Activated effector memory CD4-positive, alpha-beta T cell treated with anti-CD3 and anti-CD28 coated beads, Interleukin-2, amount 50 U/mL, for 16 hours (primary cell): ENCODE results near the gene ODC1.
"Not testable (repeated sequence)": the region's sequence is repeated elsewhere in the genome, so short reads cannot be mapped to it uniquely, and the experiment has no call there.

Experiments used
- DNase-seq: peaks from one replicate; pipeline ENCODE4 v3.0.0-alpha.2; 2020

The ODC1 gene

GRCh38 chr2:10452956-10453904, 5.1 kb upstream of the ODC1 start:
- no peak for DNase-seq

DNA sequence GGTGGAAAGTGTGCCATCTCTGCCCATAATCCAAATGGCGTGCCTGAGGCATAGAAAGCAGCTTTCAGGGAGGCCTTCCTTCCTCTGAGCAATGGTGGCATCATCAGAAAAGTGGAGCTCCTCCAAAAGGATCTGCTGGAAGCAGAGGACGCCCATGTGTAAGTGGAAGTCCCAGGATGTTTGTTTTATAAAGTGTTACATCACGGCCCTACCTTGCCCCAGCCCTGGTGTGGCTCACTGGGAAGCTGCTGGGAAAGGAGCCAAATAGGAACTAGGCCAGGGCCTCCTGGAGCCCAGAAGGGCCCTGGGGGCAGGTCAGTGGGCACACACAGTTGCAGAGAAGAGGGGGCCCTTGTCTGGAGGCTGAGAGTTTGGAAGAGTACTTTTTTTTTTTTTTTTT, 4.2 kb upstream of the ODC1 start:
- DNase-seq, result no peak

DNA sequence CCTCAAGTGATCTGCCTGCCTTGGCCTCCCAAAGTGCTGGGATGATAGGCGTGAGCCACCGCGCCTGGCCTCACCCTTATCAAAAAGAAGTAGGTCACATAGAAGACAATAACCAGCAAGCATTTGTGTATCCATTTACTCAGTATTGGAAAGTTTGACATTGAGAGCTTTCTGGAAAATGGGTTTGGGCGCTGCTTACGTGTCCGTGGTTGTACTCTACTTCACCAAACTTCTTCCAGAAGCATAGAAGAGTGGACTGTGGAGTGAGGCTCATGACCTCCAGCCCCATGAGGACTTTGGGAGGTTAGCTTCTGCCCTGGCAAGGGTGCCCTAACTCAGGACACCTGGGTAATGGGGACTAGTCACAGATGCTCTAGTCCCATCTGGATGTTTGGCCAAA, 3.7 kb upstream of the ODC1 start:
- no peak for DNase-seq

DNA sequence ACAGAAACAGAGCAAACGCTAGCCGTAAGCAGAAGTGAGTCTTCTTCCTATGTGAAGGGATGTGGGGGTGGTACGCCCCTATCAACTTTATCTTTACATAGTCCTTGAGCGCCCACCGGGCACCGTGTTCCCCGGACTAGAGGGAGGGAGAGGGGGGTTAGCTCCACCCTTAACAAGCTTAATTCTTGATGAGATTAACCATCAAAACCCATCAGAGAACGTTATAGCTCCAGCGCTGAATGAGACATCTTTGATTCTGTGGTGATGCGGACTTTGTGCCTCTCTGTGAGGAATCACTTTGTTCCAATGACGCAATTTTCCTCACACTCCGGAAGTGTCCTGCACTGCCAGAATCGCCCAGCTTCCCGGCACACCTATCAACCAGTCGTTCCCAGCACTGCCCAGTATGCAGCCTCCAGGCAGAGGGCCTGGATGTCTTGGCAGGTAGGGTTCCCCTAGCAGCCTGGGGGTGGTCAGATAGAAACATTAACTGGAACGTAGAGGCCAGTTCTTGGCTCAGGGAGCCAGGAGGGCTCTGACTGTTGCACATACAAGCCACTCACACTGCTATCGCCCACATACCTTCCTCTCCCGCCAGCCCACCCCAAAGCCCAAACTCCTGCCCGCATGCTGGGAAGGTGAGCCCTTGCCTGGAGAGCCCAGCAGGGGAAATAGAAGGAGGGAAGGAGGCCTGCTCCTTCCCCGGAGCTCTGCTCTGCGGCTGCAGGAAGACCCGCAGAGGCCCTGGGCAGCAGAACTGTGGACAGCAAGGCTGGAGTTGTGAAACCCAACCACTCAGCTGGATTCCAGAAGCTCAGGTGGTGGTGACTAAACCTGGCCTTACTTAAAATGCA, 1.9 kb upstream of the ODC1 start:
- DNase-seq, result no peak

- no peak for DNase-seq
Measured at GRCh38 chr2:10449486-10449831, 1.3 kb upstream of the ODC1 start.

GRCh38 chr2:10448576-10449485, 704 bp upstream of the ODC1 start:
- DNase-seq, result peak; percentile 98

GRCh38 chr2:10447300-10447894, 730 bp downstream of the ODC1 start:
- DNase-seq, result no peak

GRCh38 chr2:10446631-10447030, 1.5 kb downstream of the ODC1 start:
- no peak for DNase-seq

- no peak for DNase-seq
Measured at GRCh38 chr2:10444463-10444862, 3.7 kb downstream of the ODC1 start.

GRCh38 chr2:10442469-10443126, 5.5 kb downstream of the ODC1 start:
- DNase-seq, result not testable (repeated sequence)

- no peak for DNase-seq
Measured at GRCh38 chr2:10441948-10442347, 6.2 kb downstream of the ODC1 start.

GRCh38 chr2:10440736-10441135, 7.4 kb downstream of the ODC1 start:
- no peak for DNase-seq

GRCh38 chr2:10439971-10440370, 8.2 kb downstream of the ODC1 start:
- no peak for DNase-seq

GRCh38 chr2:10439185-10439879, 8.8 kb downstream of the ODC1 start:
- DNase-seq, result no peak

DNA sequence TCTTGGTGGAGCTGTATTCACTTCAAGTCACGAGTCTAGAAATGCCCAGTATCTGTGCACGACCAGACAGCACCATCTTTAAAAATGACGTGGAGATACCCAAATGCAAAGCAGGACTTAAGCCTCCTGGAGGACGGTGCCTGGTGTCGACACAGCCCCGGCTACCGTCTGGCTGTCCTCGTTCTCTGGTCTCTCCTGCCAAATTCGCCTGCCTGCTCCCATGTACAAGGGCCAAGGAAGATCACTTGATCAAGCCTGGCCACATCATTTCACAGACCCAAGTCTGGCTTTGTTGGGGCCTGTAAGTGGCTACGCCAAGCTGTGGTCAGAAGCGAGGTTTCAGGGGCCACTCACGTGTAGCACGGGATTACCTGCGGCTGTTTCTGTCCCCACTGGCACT, 9.4 kb downstream of the ODC1 start:
- no peak for DNase-seq

- DNase-seq, result no peak
Measured at GRCh38 chr2:10437806-10438205, 10.3 kb downstream of the ODC1 start.

DNA sequence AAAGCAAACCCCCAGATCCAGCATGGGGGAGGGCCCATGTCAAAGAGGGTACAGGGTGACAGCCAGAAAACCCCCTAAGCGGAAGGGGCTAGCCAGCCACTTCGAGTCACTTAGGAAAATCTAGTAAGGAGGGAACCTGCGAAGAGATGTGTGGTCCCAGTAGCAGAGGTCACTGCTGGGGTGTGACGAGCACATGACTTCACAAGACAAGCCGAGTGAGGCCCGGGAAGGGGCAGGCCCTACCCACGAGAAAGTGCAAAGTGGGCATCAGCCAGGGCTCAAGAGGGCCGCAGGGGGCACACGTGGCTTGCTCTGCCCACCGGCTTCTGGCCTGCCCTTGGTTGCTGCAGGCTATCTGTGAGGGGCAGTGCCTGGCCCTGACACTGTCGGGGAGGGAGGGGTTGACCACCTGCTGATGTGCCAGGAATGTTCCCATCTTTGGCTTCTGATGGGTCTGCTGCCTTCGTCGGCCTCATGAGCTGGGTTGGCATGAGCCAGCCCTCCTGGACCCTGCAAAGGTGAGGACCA, 11.5 kb downstream of the ODC1 start:
- DNase-seq, result no peak

- DNase-seq, result no peak
Measured at GRCh38 chr2:10435820-10436204, 12.3 kb downstream of the ODC1 start.

DNA sequence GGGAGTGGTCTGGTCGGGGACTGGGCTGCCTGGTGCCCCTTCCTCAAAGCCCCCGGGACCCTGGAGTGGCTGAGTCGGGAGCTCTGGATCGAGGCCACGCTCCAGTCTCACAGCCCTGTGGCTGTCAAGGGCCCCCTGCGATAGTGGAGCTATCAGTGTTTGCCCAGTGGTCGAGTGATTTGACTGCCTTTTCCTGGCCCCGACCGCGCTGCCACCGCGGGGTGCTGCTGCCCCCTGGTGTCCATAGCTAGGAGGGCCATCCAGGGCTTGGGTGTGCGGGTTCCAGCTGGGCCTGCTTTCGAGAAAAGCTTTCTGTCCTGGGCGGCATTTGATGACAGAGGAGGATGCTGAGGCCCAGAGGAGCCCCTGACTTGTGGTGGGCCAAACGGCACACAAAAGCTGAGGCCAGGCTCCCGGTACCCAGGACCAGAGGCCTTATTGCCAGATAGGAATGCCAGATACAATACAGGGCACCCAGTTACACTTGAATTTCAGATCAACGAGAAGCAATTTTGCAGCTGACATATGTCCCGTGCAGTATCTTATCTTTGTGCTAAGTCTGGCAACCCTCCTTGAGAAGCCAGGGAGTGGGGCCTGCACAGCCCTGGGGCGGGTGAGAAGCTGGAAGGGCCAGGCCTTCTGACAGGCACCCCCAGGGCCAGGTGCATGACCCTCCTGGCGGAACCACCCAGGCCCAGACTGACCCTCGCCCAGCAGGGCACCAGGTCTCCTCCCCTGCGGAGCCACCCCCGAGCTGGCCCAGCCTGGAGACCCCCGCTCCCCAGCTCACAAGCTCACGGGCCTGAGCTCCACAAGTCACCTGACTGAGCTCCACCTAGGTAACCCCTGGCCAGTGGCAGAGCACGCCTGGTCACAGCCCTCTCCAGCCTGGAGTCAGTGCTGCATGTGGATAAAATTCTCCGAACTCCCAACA, 13.0 kb downstream of the ODC1 start:
- peak; percentile 92 for DNase-seq
